Activated T-cell treated with anti-CD3 and anti-CD28 coated beads, Interleukin-2, amount 50 U/mL, for 48 hours (primary cell): ENCODE data around the gene SLC41A2.

Experiments used
- DNase-seq, 2 experiments: peaks; one replicate each; pipeline ENCODE4 v3.0.0-alpha.2; 2020

SLC41A2 gene

GRCh38 chr12:104928036-104928745 is 29.9 kb downstream of the SLC41A2 start:
- no peak for DNase-seq

GRCh38 chr12:104925501-104925900 is 32.6 kb downstream of the SLC41A2 start:
- no peak for DNase-seq

DNA sequence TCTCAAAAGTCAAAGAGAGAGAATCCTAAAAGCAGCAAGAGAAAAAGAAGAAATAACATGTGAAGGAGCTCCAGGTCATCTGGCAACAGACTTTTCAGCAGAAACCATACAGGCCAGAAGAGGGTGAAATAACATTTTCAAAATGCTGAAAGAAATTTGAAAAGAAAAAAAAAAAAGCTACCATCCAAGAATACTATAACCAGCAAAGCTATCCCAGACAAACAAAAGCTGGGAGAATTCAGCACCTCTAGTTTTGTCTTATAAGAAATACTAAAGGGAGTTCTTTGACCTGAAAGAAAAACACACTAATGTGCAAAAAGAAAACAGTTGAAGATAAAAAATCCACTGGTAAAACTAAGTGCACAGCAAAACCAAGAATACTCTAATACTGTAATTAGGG is 36.8 kb downstream of the SLC41A2 start:
- no peak for DNase-seq

DNA sequence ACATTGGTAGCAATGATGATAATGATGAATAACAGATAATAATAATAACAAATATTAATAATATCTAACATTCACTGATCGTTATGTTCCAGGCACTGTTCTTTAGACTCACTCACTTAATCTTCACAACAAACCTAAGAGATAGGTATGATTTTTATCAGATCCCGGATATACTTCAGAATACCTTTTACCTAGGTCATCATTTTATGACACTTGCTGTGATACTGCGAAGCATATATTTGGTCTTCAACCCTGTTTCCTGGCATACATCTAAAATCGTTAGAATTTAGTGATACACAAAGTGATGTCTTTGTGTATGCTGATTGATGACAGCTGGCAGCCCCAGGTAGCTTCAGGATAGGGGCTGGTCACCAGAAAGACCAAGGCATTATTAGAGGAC is 46.1 kb downstream of the SLC41A2 start:
- no peak for DNase-seq

GRCh38 chr12:104910196-104910840 is 47.8 kb downstream of the SLC41A2 start:
- no peak for DNase-seq

DNA sequence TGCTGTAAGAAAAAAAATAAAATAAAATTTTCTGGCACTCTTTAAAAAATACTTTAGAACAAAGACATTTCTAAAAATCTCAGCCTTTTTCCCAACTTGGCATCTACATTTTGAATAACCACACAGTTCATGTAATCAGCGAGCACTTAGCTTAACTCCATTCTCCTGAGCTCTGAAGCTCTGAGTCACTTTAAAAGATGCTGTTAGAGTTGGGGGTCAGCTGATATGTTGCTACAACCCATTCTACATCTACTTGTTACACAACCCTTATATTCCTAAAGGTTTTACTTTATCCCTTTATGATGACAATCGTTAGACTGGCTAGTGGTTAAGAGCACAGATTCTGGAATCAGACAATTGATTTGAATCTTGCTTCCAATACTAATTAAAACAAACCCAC is 48.3 kb downstream of the SLC41A2 start:
- no peak for DNase-seq
